Liver (tissue), 3 donors: ENCODE measurements around the gene DCPS.

ENCODE experiments used
- EGR1 ChIP-seq, 2 donors: IDR thresholded peaks; 2 replicates each; pipeline ENCODE4 v1.6.1; 2016 to 2018; ENCODE audit warnings: antibody characterized with exemption in 2 of 2, low read depth in 2 of 2
- JUND ChIP-seq, 2 donors: IDR thresholded peaks; 2 replicates each; pipeline ENCODE4 v1.6.1; 2016; ENCODE audit warnings: antibody characterized with exemption in 2 of 2
- TF ChIP-seq, protein P1 (sequence below): IDR thresholded peaks from 2 replicates; pipeline ENCODE4 v1.6.1; 2016; ENCODE audit warnings: antibody characterized with exemption
- TF ChIP-seq, protein P2 (sequence below): fragments of 150-350 bp; IDR thresholded peaks from 2 replicates; pipeline ENCODE4 v1.5.1; 2017; ENCODE audit warnings: improper control_type of control experiment, low read depth, low read length; ENCODE audit not compliant: missing input control
- TF ChIP-seq, protein P3 (sequence below): IDR thresholded peaks from 2 replicates; pipeline ENCODE4 v1.6.1; 2016; ENCODE audit warnings: antibody characterized with exemption, mild to moderate bottlenecking
- donor health status: healthy.
- donor health status: healthy.

DNA sequence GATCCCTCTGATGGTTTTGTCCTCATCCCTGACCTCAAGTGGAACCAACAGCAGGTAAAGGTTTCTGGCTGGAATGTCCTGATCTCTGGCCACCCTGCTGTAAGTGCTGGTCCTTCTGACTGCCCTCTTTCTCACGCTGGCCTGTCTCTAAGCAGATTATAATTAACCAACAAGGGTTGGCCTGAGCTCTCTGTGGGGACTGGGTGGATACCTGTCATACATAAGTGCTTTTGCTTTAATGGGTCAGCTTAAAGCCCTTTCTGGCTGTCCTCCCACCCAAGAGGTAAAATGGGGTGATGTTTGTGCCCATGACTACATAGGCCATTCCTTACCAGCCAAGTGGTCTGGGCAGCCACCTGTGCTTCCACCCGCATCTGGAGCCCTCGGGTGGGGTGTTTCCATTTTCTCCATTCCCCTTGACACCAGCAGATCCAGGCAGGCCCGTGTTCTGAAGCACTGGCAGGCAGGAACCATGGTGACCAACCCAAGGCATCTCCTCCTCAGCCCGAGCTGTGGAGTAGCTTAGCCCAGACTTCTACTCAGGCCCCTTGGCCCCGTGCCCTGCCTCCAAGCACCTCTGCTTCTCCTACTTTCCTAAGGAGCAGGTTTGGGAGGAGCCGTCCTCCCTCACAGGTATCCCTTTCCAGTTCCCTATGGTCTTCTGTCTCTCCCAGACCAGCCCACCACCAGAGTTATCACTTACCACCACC is 34.6 kb downstream of the DCPS start:
- TF ChIP-seq, protein P1, sequence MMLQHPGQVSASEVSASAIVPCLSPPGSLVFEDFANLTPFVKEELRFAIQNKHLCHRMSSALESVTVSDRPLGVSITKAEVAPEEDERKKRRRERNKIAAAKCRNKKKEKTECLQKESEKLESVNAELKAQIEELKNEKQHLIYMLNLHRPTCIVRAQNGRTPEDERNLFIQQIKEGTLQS, result no peak
- TF ChIP-seq, protein P2, sequence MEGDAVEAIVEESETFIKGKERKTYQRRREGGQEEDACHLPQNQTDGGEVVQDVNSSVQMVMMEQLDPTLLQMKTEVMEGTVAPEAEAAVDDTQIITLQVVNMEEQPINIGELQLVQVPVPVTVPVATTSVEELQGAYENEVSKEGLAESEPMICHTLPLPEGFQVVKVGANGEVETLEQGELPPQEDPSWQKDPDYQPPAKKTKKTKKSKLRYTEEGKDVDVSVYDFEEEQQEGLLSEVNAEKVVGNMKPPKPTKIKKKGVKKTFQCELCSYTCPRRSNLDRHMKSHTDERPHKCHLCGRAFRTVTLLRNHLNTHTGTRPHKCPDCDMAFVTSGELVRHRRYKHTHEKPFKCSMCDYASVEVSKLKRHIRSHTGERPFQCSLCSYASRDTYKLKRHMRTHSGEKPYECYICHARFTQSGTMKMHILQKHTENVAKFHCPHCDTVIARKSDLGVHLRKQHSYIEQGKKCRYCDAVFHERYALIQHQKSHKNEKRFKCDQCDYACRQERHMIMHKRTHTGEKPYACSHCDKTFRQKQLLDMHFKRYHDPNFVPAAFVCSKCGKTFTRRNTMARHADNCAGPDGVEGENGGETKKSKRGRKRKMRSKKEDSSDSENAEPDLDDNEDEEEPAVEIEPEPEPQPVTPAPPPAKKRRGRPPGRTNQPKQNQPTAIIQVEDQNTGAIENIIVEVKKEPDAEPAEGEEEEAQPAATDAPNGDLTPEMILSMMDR, result no peak
- TF ChIP-seq JUND (IDR thresholded peaks at IDR 0.05) (no peak), EGR1 (IDR thresholded peaks at IDR 0.05; ENCODE audit: low read depth in 2 of 2) (no peak)
- TF ChIP-seq, protein P3, sequence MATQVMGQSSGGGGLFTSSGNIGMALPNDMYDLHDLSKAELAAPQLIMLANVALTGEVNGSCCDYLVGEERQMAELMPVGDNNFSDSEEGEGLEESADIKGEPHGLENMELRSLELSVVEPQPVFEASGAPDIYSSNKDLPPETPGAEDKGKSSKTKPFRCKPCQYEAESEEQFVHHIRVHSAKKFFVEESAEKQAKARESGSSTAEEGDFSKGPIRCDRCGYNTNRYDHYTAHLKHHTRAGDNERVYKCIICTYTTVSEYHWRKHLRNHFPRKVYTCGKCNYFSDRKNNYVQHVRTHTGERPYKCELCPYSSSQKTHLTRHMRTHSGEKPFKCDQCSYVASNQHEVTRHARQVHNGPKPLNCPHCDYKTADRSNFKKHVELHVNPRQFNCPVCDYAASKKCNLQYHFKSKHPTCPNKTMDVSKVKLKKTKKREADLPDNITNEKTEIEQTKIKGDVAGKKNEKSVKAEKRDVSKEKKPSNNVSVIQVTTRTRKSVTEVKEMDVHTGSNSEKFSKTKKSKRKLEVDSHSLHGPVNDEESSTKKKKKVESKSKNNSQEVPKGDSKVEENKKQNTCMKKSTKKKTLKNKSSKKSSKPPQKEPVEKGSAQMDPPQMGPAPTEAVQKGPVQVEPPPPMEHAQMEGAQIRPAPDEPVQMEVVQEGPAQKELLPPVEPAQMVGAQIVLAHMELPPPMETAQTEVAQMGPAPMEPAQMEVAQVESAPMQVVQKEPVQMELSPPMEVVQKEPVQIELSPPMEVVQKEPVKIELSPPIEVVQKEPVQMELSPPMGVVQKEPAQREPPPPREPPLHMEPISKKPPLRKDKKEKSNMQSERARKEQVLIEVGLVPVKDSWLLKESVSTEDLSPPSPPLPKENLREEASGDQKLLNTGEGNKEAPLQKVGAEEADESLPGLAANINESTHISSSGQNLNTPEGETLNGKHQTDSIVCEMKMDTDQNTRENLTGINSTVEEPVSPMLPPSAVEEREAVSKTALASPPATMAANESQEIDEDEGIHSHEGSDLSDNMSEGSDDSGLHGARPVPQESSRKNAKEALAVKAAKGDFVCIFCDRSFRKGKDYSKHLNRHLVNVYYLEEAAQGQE, result no peak
